K562 (cell line): ENCODE measurements around the gene PPP1R14C. TPM values are rescaled to one million over a fixed set of nuclear protein-coding genes. Genes with fewer than 3 reads are reported as not detected.

Experiments
- ATF4 ChIP-seq: fragments of 450-650 bp; formaldehyde crosslinking; IDR thresholded peaks from 2 replicates; pipeline ENCODE4 v1.4.0; 2022; ENCODE audit warnings: mild to moderate bottlenecking, moderate library complexity
- E2F4 ChIP-seq: sonication (generic); formaldehyde crosslinking; IDR thresholded peaks from 2 replicates; pipeline ENCODE4 v1.8.0; 2022; ENCODE audit warnings: mild to moderate bottlenecking, low read depth, missing genetic modification reagents
- HMBOX1 ChIP-seq: sonication (generic); IDR thresholded peaks from 2 replicates; pipeline ENCODE4 v1.6.1; 2016
- KDM5B ChIP-seq: fragments of 200-600 bp; sonication (generic); IDR thresholded peaks from 2 replicates; pipeline ENCODE4 v1.6.1; 2012; ENCODE audit warnings: low read depth, mild to moderate bottlenecking, moderate library complexity, low read length, control low read depth, inconsistent platforms; ENCODE audit not compliant: insufficient replicate concordance
- MED1 ChIP-seq: sonication (generic); formaldehyde crosslinking; IDR thresholded peaks from 2 replicates; pipeline ENCODE4 v1.8.1; 2023; ENCODE audit warnings: missing genetic modification reagents, borderline replicate concordance
- NBN ChIP-seq: fragments of 450-650 bp; IDR thresholded peaks from 2 replicates; pipeline ENCODE4 v1.6.1; 2016; ENCODE audit warnings: low read depth, mild to moderate bottlenecking
- NKRF ChIP-seq: fragments of 450-650 bp; IDR thresholded peaks from 2 replicates; pipeline ENCODE4 v1.6.1; 2016; ENCODE audit warnings: borderline replicate concordance
- POLR2AphosphoS5 ChIP-seq: IDR thresholded peaks from 2 replicates; pipeline ENCODE4 v1.6.1; 2011; ENCODE audit warnings: mild to moderate bottlenecking, low read depth, low read length, moderate library complexity; ENCODE audit not compliant: control insufficient read depth, insufficient read depth
- PPARD ChIP-seq: fragments of 250-450 bp; sonication (Bioruptor Pico); IDR thresholded peaks from 2 replicates; pipeline ENCODE4 v1.8.0; 2022; ENCODE audit warnings: inconsistent platforms, mild to moderate bottlenecking, moderate library complexity
- PRDM10 ChIP-seq: fragments of 450-650 bp; IDR thresholded peaks from 2 replicates; pipeline ENCODE4 v1.6.1; 2018; ENCODE audit not compliant: partially characterized antibody
- RAD51 ChIP-seq: fragments of 450-650 bp; IDR thresholded peaks from 2 replicates; pipeline ENCODE4 v1.7.1; 2016; ENCODE audit warnings: low read depth, mild to moderate bottlenecking, borderline replicate concordance
- SLC30A9 ChIP-seq: fragments of 250-450 bp; sonication (Bioruptor Pico); IDR thresholded peaks from 2 replicates; pipeline ENCODE4 v1.8.0; 2022; ENCODE audit warnings: mild to moderate bottlenecking, moderate library complexity
- THRA ChIP-seq: fragments of 450-650 bp; IDR thresholded peaks from 2 replicates; pipeline ENCODE4 v1.6.1; 2017; ENCODE audit warnings: mild to moderate bottlenecking, moderate library complexity
- ZKSCAN8 ChIP-seq: fragments of 200-800 bp; sonication (Bioruptor generic); IDR thresholded peaks from 2 replicates; pipeline ENCODE4 v1.6.1; 2016; ENCODE audit warnings: missing genetic modification characterization, missing compliant biosample characterization
- ZNF644 ChIP-seq: fragments of 200-800 bp; sonication (Bioruptor generic); IDR thresholded peaks from 2 replicates; pipeline ENCODE4 v1.6.1; 2016; ENCODE audit warnings: low read depth, missing genetic modification characterization, missing compliant biosample characterization
- polyA plus RNA-seq, 8 experiments: library from polyadenylated mRNA; depleted of rRNA in 4 of 8; stranded (reverse) in 5 of 8; unstranded in 3 of 8; fragments of >200 nt; fragmentation: Nextera tagmentation in 2 of 8; fragmentation: Illumina TruSeq in 1 of 8; extraction: Ambion mirVana in 2 of 8; extraction: Trizol in 1 of 8; gene quantifications; 2 replicates each; pipeline versions ENCODE4 v1.2.1 to v1.2.3, GENCODE V29; 2011 to 2014; ENCODE audit warnings: inconsistent platforms in 1 of 8, missing spikeins in 1 of 8
- total RNA-seq, 7 experiments: library from RNA; depleted of rRNA in 6 of 7; stranded (reverse); fragments of >200 nt in 6 of 7; fragmentation: Illumina TruSeq in 2 of 7; extraction: Trizol in 2 of 7; gene quantifications; 2 replicates each; pipeline versions ENCODE4 v1.2.1 to v1.2.3, GENCODE V29; 2011 to 2021; ENCODE audit warnings: low replicate concordance in 1 of 7

PPP1R14C gene
- total and polyA plus RNA-seq, 9 of the 15 experiments (the other 6 are each of a cell fraction or from before 2014, with no cell fraction given), result 4.5 to 16.6 (median 11.9) TPM

GRCh38 chr6:150150821-150151646, 8.2 kb downstream of the PPP1R14C start (continued):
- peak; percentile 87 for TF ChIP-seq NKRF
- TF ChIP-seq ATF4 (CRISPR knock-in tag), result no peak
- no peak for TF ChIP-seq THRA
- TF ChIP-seq NBN, result peak; percentile 97
- TF ChIP-seq HMBOX1, result peak; percentile 47; the same call in 1 of the 2 replicates
- TF ChIP-seq PPARD, result no peak
- peak; percentile 15 for TF ChIP-seq KDM5B
- no peak for TF ChIP-seq SLC30A9
- TF ChIP-seq PRDM10, result peak; percentile 87
- no peak for TF ChIP-seq MED1
- 0 out of 2 replicates have a peak, but pooled peaks have one; percentile 18 for TF ChIP-seq RAD51
- TF ChIP-seq E2F4 (CRISPR knock-in tag), result no peak
- TF ChIP-seq ZKSCAN8 (CRISPR knock-in tag), result peak; percentile 73; the same call in 1 of the 2 replicates
- TF ChIP-seq ZNF644 (tag), result no peak
- peak; percentile 82 for TF ChIP-seq POLR2AphosphoS5
